Glomerular visceral epithelial cell (primary cell): ENCODE data around the gene KCNIP4.

Experiments used
- DNase-seq: peaks from one replicate; pipeline ENCODE4 v3.0.0-alpha.2; 2016; ENCODE audit errors: extremely low spot score

Gene KCNIP4

DNA sequence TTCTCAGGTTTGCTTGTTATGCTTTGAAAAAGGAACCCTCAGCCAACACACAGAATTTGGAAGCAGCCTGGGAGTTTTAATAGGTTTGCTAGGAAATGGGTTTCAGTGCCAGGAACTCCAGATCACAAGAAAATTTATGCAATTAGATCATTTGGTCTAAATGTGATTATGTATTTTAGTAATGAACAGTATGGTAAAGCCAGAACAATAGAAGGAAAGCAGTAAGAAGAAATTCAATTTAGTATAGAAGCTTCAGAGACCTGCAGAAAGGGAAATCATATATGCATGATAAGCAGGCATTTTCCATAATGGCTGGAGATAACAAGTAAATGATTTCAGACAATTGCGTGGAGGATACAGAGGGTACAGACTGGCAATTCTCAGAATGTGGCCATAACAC lies 184.7 kb downstream of the KCNIP4 start:
- DNase-seq: no peak

- no peak for DNase-seq
Observed at GRCh38 chr4:21757248-21757647, 191.3 kb downstream of the KCNIP4 start.

DNA sequence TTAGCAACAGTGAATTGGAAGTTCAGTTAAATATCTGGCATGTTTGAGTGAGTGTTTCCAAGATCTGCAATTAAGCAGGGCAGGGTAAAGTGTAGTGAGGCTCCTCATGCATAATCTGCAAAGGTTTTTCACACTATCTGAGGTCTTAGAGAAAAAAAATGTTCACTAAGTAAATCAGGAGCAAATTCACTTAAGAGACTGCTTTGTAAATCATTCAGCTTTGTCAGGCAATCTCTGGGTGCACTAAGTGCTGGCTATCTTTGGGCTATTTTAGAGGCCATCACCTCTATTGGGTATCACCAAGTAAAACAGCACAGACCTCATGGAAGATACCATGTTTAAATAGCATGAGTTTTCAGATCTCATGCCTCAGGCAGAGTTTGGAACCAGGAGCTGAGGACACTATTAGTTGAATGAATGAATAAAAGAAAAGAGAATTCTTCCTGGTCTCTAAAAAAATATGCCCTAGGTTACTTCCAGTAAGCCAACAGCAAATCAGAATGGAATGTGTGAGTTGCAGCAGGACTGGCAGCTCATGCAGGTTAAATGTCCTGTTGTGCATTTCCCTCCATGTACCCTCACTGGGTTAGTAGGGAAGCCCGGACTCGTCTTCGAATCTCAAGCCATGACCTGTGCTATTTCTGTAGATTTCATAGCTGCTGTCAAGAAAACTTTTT lies 195.3 kb downstream of the KCNIP4 start:
- no peak for DNase-seq

- no peak for DNase-seq
Observed at GRCh38 chr4:21752616-21753015, 196.0 kb downstream of the KCNIP4 start.

DNA sequence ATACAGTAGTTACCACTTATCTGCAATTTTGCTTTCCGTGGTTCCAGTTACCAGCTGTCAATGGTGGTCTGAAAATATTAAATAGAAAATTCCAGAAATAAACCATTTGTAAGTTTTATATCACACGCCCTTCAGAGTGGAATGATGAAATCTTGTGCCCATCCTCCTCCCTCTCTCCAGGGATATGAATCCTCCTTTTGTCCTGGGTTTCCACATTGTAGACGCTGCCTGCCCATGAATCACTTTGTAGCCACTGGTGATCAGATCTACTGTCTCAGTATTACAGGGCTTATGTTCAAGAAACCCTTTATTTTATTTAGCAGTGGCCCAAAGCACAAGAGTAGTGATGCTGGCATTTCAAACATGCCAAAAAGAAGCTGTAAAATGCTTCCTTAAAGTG lies 198.6 kb downstream of the KCNIP4 start:
- DNase-seq: no peak

- DNase-seq: no peak
Observed at GRCh38 chr4:21749412-21749811, 199.2 kb downstream of the KCNIP4 start.

GRCh38 chr4:21744046-21744445 lies 204.5 kb downstream of the KCNIP4 start:
- no peak for DNase-seq

GRCh38 chr4:21742326-21742725 lies 206.2 kb downstream of the KCNIP4 start:
- DNase-seq: no peak

DNA sequence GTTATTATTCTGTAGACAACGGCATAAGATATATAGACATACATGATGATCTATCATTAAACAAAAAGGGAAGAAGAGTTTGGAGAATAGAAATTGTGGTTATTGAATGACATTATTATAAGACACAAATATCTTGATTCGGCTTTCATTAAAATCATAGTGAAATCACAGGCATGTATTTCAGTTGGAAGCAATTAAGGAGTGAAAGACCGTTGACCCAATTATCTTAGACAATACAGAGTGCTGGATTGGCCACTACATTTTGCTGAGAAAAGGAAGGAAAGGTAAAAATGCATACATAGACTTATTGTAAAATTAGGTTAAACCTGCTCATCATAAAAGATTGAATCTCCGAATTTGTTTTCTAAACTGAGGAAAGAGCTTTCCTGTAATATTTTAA lies 209.8 kb downstream of the KCNIP4 start:
- no peak for DNase-seq

GRCh38 chr4:21735866-21736265 lies 212.7 kb downstream of the KCNIP4 start:
- no peak for DNase-seq

DNA sequence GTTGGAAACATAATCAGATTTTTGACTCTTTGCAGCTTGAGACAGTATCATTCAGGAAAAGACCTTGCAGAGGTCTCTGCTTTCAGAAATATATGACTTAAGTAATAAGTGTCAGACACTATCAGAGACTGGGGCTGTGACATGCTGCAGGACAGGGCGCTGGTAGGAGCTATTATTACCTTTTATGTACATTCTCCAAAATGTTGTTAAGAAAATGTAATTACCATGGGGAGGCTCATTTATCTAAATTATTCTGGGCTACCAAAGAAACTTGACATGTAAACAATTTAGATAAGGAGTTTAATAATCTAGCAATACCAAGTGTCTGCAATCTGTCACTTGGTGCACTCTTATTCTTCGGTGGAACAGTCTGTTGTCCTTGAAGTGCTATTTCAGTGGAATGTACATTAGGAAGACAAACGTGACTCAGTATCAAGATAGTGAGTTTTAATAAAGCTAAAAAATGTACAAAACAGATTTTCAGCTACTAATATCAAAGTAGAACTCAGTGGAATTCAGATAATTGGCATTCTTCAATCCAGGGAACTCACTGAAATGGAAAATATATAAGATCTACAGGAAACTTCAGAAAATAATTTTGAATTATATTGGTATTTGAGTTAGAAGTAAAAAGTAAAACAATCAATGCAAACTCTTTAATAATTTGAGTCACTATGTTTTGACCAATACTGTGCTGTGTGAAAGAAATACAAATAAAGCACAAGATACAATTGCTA lies 214.5 kb downstream of the KCNIP4 start:
- no peak for DNase-seq

DNA sequence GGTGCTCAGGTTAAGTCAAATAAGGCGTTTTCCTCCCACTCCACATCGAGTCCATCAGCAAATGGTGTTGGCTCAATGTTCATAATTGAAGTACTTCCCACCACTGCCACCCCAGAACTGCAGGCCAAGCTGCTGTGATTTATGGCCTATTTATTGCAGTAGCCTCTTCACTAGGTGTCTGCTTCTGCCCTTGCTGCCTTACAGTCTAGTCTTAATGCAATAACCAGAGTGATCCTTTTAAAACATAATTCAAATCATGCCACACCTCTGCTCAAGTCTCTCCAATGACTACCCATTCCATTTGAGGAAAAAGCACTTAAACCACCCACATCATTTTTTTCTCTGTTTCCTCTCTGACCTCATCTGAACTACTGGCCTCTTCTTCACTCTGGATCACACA lies 220.3 kb downstream of the KCNIP4 start:
- no peak for DNase-seq

DNA sequence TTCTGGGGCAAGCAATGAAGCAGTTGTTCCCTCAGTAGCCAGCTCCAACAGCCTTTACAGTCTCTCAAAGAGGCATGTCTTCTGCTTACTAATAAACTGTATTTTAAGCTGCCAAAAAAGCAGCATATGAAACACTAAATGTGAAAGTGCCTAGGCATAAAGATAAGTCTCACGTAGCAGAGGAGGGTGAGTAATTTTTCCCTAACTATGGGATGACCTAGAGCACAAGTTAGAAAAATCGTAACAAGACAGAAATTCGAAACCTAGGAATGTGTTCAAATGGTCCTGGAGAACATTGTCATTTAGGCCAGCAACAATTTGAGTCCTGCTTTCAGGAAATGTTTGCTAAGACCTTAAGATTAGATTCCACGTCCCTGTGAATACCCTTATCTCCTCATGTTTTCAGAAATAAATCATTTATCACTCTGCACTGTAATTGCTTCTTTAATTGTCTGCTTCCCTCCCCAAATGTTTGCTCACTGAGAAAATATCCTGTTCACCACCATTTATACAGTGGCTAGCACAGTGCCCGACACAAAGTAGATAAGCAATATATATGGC lies 222.2 kb downstream of the KCNIP4 start:
- DNase-seq: no peak

GRCh38 chr4:21722157-21722839 lies 226.3 kb downstream of the KCNIP4 start:
- no peak for DNase-seq

DNA sequence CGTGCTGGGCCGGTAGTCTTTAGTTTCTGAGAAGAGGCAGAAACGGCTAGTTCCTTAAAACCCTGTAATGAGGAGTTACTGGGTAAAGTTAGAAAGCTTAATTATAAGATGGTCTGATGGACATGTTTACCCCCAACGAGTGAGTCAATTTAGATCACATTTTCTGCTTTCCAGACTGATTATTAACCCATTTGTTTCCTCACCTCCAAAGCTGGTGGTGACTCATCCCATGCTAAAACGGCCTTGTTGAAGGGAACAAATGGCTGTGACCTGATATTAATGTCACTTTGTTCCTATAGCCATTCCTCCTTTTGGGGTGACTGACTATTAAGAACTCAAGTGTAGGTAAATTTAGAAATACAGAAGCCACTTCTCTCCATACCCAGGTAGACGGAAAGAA lies 232.0 kb downstream of the KCNIP4 start:
- DNase-seq: peak; percentile 3

DNA sequence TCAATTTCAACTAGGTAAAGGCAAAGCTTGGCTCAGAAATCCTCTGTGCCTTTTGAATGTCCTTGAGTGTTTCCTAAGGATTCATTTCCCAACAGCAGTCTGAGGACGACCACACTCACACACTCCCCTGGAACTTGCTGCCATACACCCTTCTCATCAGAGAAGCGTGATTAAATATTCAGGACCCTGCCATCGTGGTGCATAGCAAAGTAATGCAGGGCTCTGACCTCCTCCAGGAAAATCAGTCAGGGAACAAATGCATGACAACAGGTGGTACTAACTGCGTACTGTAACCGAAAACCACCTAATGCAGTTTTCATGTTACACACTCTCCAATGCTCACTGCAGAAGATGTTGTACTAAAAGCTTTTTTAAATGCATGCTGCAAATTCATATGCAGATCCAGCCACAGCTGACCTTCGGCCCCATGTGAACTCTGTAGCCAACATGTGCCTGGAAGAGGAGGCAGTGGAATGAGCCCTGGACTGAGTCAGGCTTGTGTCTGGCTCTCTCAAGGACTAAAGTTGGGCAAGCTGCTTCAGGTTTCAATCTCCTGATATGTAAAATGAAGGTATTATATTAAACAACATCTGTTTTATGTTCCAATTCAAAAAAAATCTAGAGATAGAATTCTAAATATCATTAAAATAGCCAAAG lies 238.3 kb downstream of the KCNIP4 start:
- DNase-seq: no peak

- DNase-seq: no peak
Observed at GRCh38 chr4:21709761-21710160, 238.8 kb downstream of the KCNIP4 start.

GRCh38 chr4:21709031-21709430 lies 239.5 kb downstream of the KCNIP4 start:
- no peak for DNase-seq

DNA sequence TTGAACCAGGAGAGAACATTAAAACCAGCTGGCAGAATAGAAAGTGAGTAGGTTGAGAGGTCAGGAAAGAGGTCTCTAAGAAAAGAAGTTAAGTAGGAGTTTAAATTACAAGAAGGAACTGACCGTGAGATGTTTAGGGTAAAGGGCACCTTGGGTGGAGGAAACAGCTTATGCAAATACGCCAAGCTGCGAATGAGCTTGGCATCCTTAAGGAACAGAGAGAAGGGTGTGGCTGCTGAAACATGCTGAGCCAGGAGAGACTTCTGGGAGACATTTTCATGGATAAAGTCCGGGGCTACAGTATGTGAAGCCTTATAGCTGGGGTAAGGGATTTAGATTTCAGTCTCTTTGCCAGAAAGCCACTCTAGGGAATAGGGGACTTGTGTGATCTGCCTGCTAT lies 249.1 kb downstream of the KCNIP4 start:
- no peak for DNase-seq

GRCh38 chr4:21697583-21697982 lies 251.0 kb downstream of the KCNIP4 start:
- DNase-seq: peak; percentile 55

DNA sequence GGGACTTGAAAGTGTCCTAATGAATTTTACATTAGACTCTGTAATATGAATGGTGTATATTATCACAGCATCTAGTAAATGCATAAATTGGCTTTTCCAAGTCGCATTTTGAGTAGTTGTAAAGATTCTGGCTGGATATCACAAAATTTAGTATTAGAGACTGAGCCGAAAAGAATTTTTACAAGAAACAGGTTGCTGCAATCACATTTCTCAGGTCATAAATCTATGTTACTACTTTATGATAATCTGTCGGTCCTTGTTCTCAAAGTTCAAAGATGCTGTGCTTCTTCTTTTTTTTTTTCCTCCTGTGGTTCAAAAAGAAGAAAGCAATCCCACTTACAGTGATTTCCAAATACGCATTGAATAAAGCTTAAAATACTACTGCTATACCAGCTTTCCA lies 253.4 kb downstream of the KCNIP4 start:
- DNase-seq: no peak

DNA sequence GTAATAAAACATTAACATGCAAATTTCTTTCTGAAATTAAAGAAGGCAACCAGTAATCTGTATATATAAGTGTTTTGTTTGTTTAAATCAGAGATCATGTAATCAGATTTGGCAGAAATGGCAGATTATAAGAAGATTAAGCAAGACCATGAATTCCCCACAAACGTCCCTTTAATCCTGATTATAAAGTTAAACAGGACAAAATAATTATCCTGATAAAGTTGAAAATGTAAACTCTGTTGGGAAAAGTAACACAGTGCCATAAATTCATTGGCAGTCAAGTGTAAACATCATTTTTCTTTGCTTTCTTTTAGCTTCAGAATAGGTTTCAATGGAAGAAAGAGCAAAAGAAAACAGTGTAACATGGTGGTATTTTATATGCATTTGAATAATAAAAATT lies 256.3 kb downstream of the KCNIP4 start:
- DNase-seq: no peak
